HG03097 (cell line): ENCODE data around the gene SRCAP.

Source experiments
- ATAC-seq: cut with Tn5 transposase; IDR thresholded peaks from one replicate; pipeline ENCODE4 v1.9.1; 2021; ENCODE audit not compliant: unreplicated experiment, low FRiP score

SRCAP gene

DNA sequence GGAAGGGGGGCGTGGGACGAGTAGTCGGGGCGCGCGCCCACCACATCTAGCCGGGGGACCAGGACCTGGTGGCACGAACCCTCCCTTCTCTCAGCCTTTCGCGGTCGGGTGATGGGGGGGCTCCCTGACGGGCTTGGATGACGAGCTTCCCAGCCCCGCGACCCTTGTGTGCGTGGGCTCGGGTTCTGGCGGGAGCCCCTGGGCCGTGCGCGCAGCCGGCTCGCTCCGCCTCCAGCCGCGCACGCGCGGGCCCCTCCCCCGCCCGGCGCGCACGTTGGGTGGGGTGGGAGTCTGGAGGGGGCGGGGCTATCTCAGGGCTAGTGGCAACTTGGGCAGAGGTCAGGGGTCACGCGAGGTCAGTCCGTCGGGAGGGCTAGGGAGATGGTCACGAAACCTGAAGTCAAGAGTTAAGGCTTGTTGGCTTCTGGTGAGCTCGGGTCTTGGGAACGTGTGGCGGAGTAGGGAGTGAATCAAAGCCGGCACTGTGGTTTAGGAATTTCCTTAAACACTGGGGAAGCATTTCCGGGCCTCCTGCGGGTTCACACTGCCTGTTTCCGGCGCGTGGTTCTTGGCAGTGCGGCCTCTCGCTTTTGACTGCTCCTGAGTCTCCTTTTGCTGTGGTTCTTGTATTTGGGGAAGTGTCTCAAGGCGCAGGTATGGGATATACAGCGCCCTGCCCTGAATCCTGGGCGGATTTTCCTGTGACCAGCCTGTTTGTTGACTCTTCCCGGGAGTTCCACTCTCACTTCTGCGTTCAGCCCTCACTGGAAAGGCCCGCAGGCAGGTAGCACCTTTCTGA is at the start of gene SRCAP:
TSS of gene SRCAP (plus strand) at position 356 of the 799 bp plus-strand sequence. CDS start 1,654 bp downstream, outside the sequence.
- ATAC-seq = peak; percentile 28

GRCh38 chr16:30649725-30650368 is 49.1 kb upstream of the SRCAP start:
- no peak for ATAC-seq

- ATAC-seq = peak; percentile 68
These were observed 48.4 kb upstream of the SRCAP start, which contains the start of gene PRR14 for GRCh38 chr16:30650369-30651123. Gene PRR14, plus strand, starts transcription at chr16:30650960. Its CDS starts 686 bp downstream, at chr16:30651646.

DNA sequence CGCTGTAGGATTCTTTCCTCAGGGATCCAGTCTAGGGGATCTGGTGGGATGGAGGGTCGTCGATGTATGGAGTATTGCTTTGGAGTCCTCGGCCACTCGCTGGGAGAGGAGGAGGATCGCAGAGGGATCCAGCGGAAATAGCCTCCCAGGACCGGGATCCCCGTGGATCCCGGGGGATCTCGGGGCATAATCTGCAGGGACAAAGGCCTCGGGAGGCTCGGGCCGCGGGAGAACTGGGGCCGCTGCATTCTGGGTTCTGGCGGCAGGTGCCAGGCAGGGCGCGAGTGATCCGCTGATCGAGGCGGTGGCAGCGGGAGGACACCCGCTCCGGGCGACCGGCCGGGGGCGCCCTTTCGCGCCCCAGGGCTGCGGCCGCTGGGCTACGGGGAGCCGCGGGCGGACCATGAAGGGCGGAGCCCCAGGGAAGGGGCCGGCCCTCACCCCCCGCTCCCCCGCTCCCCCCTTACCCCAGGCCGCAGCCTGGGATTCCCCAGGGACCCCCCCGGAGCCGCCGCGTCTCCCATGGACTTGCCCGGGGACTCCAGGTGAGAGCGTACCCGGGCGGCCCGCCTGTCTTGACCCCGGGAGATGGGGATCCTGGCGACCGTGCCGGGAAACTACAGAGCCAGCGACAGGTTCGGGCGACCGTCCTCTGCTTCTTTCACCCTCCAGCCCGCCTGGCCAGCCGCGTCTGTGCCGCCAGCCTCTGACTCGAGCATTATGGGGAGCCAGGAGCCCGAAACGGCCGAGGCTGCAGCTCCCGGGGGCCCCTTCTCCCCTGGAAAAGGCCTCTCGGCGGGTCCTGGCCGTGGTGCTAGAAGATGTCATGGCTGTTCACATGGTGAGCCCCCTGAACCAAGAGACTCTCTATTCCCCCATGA is 47.6 kb upstream of the SRCAP start:
- peak; percentile 41 for ATAC-seq

- no peak for ATAC-seq
These were observed 47.0 kb upstream of the SRCAP start for GRCh38 chr16:30652005-30652296.

DNA sequence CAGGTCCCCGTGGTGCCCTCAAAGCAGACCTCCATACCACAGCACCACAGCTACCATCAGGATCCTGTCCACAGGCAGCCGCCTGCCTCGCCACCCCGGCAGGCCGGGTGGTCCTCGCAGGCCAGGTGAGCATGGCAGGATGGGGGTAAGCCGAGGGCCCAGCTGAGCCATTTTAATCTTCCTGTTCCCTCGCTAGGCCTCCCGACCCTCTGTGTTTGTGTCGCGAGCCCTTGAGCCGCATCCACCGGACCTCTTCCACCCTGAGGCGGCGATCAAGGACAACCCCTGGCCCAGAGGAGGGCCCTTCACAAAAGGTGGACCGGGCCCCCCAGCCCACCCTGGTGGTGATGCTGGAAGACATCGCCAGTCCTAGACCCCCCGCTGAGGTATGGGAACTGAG is 46.3 kb upstream of the SRCAP start:
- ATAC-seq = no peak

DNA sequence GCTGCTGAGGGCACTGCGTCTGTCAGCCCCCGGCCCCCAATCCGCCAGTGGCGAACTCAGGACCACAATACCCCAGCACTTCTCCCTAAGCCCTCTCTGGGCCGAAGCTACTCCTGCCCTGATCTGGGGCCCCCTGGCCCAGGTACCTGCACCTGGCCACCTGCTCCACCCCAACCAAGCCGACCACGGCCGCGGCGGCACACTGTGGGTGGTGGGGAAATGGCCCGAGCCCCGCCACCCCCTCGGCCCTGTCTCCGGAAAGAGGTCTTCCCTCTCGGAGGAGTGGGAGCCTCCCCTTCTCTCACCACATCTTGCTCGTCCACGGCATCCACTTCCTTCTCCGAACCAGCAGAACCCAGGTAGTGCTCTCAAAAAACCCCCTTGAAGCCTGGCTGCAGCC is 44.1 kb upstream of the SRCAP start:
- no peak for ATAC-seq

DNA sequence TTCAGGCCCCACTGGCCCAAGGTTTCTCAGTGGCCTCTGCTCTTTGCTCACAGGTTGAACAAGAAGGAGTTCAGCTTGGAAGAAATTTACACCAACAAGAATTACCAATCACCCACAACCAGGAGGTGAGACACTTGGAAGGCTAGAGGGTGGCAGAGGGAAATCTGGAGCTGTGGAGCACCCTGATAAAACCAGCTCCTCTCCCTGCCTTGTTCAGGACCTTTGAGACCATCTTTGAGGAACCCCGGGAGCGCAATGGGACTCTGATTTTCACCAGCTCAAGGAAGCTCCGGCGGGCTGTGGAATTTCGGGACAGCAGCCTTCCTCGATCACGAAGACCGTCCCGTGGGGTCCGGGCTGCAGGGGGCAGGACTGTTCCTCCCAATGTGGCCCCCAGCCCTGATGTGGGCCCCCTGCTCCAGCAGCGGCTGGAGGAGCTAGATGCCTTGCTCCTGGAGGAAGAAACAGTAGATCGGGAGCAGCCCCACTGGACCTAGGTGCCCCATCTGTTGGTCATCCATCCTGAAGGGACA is 43.1 kb upstream of the SRCAP start:
- ATAC-seq = no peak

DNA sequence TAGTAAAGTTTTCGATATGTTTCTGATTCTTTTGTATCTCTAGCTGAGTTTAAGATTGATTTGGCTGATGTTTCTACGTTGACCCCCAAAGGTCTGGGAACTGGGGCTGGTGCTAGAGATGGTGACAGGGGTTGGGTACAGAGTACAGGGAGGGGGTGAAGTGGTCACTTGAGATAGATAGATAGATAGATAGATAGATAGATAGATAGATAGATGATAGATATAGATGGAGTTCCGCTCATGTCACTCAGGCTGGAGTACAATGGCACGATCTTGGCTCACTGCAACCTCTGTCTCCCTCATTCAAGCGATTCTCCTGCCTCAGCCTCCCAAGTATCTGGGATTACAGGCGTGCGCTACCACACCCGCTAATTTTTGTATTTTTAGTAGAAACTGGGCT is 42.6 kb upstream of the SRCAP start:
- ATAC-seq = no peak

DNA sequence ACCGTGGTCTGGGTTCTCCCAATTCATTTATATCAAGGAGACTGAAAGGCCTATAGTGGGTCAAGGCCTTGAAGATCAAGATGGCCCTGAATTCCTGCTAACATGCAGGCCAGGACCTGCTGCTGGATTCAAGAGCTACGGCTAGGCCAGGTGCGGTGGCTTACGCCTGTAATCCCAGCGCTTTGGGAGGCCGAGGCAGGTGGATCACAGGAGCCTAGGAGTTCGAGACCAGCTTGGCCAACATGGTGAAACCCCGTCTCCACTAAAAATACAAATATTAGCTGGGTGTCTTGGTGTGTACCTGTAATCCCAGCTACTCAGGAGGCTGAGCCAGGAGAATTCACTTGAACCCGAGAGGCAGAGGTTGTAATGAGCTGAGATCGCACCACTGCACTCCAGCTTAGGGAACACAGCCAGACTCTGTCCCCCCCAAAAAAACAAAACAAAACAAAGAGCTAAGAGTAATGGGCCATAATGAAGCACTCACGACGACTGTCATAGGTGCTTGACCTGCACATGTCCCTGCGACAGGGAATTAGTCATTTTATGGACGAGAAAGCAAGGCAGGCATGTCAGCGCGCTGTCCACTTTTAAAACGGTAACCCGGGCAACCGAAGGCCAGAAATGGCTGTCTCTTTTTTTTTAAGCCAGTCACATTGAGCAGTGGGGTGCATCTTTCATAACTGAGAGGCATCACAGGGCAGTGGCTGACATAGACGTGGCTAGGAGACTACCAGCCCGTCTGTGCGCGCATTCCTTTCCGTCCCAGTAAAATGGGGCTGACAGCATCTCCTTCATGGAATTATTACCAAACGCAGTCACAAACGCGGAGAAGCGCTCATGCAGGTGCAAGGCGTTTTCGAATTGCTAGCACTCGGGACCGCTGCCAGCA is 41.8 kb upstream of the SRCAP start:
- no peak for ATAC-seq

DNA sequence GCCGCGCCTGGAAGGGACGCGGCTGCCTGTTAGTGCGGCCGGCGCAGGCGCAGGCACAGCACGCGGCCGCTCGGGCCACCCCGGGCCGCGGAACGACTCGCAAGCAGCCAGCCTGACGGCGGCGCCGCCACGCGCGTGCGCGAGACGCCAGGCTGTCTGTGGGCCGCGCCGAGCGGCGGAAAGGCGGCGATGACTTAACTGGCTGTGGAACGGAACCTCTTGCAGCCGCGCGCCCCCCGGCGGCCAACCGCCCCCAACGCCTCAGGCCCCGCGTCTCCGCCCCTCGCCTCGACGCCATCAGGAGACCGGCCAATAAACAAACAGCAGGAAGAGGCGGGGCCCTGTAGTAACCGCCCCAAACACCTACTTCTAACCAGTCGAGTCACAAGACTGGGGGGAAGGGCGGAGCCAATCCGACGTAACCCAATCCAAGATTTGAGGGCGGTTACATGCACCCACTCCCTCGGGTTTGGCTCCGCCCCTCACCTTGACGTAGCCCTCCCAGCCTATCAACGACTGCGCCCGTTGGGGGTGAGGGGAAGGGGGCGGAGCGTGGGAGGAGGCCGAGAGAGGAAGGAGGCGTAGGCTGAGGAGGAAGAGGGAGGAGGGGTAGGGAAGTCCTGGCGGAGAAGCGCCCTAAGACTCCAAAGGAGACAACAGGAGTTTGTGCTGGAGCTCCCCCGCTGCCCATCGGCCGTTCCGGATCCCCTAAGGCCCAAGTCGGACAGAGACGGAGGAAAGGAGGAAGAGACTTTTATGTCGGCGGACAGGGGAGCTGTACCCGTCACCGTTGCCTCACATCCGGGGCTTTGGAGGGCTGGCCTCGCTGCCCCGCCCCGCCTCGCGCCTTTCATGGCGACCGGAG is 40.9 kb upstream of the SRCAP start, which contains the start of gene FBRS:
TSS of gene FBRS (plus strand) at position 566 of the 865 bp plus-strand sequence. CDS start 1,088 bp downstream, outside the sequence.
- peak; percentile 58 for ATAC-seq

GRCh38 chr16:30658731-30659506 is 40.1 kb upstream of the SRCAP start:
- ATAC-seq = peak; percentile 29

DNA sequence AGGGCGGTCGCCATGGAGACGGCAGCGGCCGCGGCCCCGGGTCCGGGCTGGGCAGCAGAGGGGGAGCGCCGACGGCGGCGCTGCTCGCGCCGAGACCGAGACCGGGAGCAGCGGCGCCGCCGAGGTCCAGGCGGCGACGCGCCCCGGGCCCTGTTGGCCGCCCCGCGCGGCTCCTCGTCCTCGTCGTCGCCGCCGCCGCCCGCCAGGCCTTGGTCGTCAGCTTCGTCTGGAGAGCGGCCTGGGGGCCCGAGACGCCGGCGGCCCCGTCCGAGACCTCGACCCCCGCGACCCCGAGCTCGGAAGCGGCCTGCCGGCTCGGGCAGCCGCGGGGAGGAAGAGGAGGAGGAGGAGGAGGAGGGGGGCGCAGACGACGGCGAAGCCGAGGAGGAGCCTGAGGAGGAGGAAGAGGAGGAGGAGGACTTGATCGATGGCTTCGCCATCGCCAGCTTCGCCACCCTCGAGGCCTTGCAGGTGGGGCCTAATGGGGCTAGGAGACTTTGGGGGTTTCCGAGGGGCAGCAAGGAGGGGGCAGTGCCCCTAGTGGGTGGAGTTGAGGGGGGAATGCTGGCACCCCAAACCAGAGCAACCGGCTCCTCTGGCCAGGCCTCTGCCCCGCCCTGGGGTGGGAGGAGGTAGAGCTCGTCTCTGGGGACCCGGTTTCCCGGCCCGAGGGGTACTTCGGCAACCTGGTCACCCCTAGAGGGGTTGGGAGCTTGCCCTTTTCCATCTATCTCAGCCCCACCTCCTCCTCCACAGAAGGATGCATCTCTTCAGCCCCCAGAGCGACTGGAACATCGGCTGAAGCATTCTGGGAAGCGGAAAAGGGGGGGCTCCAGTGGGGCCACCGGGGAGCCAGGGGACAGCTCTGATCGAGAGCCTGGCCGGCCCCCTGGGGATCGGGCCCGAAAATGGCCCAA is 39.2 kb upstream of the SRCAP start:
- ATAC-seq = no peak

- ATAC-seq = no peak
These were observed 38.3 kb upstream of the SRCAP start for GRCh38 chr16:30660424-30661261.

DNA sequence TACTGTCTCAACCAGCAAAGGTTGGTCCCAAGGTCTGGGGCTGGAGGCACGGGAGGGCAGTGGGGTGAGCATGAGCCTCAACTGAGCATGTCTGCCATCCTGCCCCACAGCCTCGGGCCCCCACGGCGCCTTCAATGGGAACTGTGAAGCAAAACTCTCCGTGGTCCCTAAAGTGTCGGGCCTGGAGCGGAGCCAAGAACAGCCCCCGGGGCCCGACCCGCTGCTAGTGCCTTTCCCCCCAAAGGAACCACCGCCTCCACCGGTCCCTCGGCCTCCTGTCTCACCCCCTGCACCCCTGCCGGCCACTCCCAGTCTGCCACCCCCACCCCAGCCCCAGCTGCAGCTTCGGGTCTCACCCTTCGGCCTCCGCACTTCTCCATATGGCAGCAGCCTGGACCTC is 36.5 kb upstream of the SRCAP start:
- ATAC-seq = no peak

- no peak for ATAC-seq
These were observed 35.9 kb upstream of the SRCAP start for GRCh38 chr16:30663038-30663437.
